ENCODE measurements around the gene ADCY2. TPM values are rescaled to one million over a fixed set of nuclear protein-coding genes. Genes with fewer than 3 reads are reported as not detected.

Gene ADCY2
- total and polyA plus RNA-seq, 11 donors, result 0.04 to 0.96 (median 0.32) TPM

GRCh38 chr5:7546555-7546954 is 150.6 kb downstream of the ADCY2 start:
- DNase-seq, result no peak
- ATAC-seq, result no peak
- intact Hi-C loops (cut with DNase I), result no loop called here

GRCh38 chr5:7548596-7548995 is 152.7 kb downstream of the ADCY2 start:
- intact Hi-C loops (cut with DNase I), result no loop called here
- Histone ChIP-seq H3K36me3 (no peaks in the 10 kb centered on the region), H3K27ac (no peak overlapping the region), H3K27me3 (no peaks in the 10 kb centered on the region), H3K9me3 (no peaks in the 10 kb centered on the region), H3K4me3 (no peak overlapping the region), H3K4me1 (no peaks in the 10 kb centered on the region)
- ATAC-seq (no peak), DNase-seq (no peak)
- WGBS, 4 donors, result 35 to 56% (median 42%) methylated on average over 2 of the region's 2 CpGs
- TF ChIP-seq POLR2A (IDR thresholded peaks at IDR 0.05) (no peak), CTCF (IDR thresholded peaks at IDR 0.05) (no peak)

More at GRCh38 chr5:7546555-7546954, 150.6 kb downstream of the ADCY2 start:
- H3K36me3 ChIP-seq, result no peaks in the 10 kb centered on the region
- TF ChIP-seq POLR2A (IDR thresholded peaks at IDR 0.05), result no peak
- TF ChIP-seq CTCF (IDR thresholded peaks at IDR 0.05), result no peak
- WGBS, 4 donors, result 69 to 80% (median 75%) methylated on average over 6 of the region's 6 CpGs
- no peaks in the 10 kb centered on the region for H3K4me1 ChIP-seq
- no peak overlapping the region for H3K4me3 ChIP-seq
- H3K27me3 ChIP-seq, result no peaks in the 10 kb centered on the region
- H3K27ac ChIP-seq, result no peak overlapping the region
- H3K9me3 ChIP-seq, result no peaks in the 10 kb centered on the region

- H3K4me3 ChIP-seq, result no peak overlapping the region
- TF ChIP-seq POLR2A (IDR thresholded peaks at IDR 0.05), result no peak
- no peak for TF ChIP-seq CTCF (IDR thresholded peaks at IDR 0.05)
- ATAC-seq, result no peak
- intact Hi-C loops (cut with DNase I), result no loop called here
- no peaks in the 10 kb centered on the region for H3K9me3 ChIP-seq
- no peaks in the 10 kb centered on the region for H3K27me3 ChIP-seq
- H3K27ac ChIP-seq, result no peak overlapping the region
- no peak for DNase-seq
- H3K4me1 ChIP-seq, result no peaks in the 10 kb centered on the region
- no peaks in the 10 kb centered on the region for H3K36me3 ChIP-seq
- 88 to 100% (median 91%) methylated on average over 2 of the region's 2 CpGs for WGBS, 4 donors
Observed at GRCh38 chr5:7565559-7565958, 169.6 kb downstream of the ADCY2 start.

- 53 to 76% (median 61%) methylated on average over 6 to 7 of the region's 7 CpGs for WGBS, 4 donors
- Histone ChIP-seq H3K9me3 (no peaks in the 10 kb centered on the region), H3K36me3 (no peaks in the 10 kb centered on the region), H3K27ac (no peak overlapping the region), H3K4me1 (no peaks in the 10 kb centered on the region), H3K4me3 (no peak overlapping the region), H3K27me3 (no peaks in the 10 kb centered on the region)
- TF ChIP-seq POLR2A (IDR thresholded peaks at IDR 0.05) (no peak), CTCF (IDR thresholded peaks at IDR 0.05) (no peak)
- intact Hi-C loops (cut with DNase I), result no loop called here
- DNase-seq, result no peak
- no peak for ATAC-seq
Observed at GRCh38 chr5:7576023-7576715, 180.2 kb downstream of the ADCY2 start.

Data from heart left ventricle (tissue), 16 donors.